Measurements from ENCODE around the gene NUTM2F. TPM values are rescaled to one million over a fixed set of nuclear protein-coding genes. Genes with fewer than 3 reads are reported as not detected.

The NUTM2F gene
- total and polyA plus RNA-seq, 2 of the 13 experiments (the other 11 are each of a cell fraction or from before 2014, with no cell fraction given), result 0.09 TPM; not detected in 1

- Histone ChIP-seq H3K4me2 (ENCODE audit: low read depth, low read length) (no peak overlapping the region), H3K27me3 (ENCODE audit: control insufficient read depth in 1 of 2, insufficient read depth in 2 of 2, low read length in 2 of 2) (no peaks in the 10 kb centered on the region), H3K79me2 (ENCODE audit: insufficient read depth, low read length) (no peaks in the 10 kb centered on the region), H3K9ac (ENCODE audit: insufficient read depth, low read depth, low read length) (no peak overlapping the region), H3K9me3 (ENCODE audit: low read length) (no peaks in the 10 kb centered on the region), H3K36me3 (replicated peaks in 1 of 2; ENCODE audit: control insufficient read depth in 1 of 2, insufficient read depth in 2 of 2, low read length in 2 of 2) (no peaks in the 10 kb centered on the region), H4K20me1 (ENCODE audit: insufficient read depth, low read length) (no peaks in the 10 kb centered on the region), H2AFZ (ENCODE audit: low read length) (no peak overlapping the region), H3K27ac (ENCODE audit: extremely low read length, insufficient read depth, low read length) (no peak overlapping the region), H3K4me1 (ENCODE audit: insufficient read depth, low read length) (no peaks in the 10 kb centered on the region; the same call in 1 of the 2 replicates), H3K4me3 (replicated peaks in 1 of 3; ENCODE audit: insufficient read depth in 1 of 3, low read depth in 2 of 3, low read length in 3 of 3) (no peak overlapping the region)
- intact Hi-C loops (cut with micrococcal nuclease; ENCODE audit: unreplicated experiment), result no loop called here
- POLR2A ChIA-PET, result no interaction called here
- FAIRE-seq (no peak), DNase-seq (ENCODE audit: low spot score) (no peak), ATAC-seq (no peak)
- BruUV-seq (replicated peaks), result no TSS peak
- TF ChIP-seq SALL2 (CRISPR knock-in tag; IDR thresholded peaks at IDR 0.05) (no peak), HMG20A (CRISPR knock-in tag; IDR thresholded peaks at IDR 0.05; ENCODE audit: borderline replicate concordance) (no peak), RXRA (CRISPR knock-in tag; IDR thresholded peaks at IDR 0.05) (no peak), GMEB2 (CRISPR knock-in tag; IDR thresholded peaks at IDR 0.05; ENCODE audit: low read depth) (no peak), ZBTB39 (CRISPR knock-in tag; IDR thresholded peaks at IDR 0.05) (no peak), LBX2 (CRISPR knock-in tag; IDR thresholded peaks at IDR 0.05; ENCODE audit: borderline replicate concordance) (no peak), AHR (CRISPR knock-in tag; IDR thresholded peaks at IDR 0.05) (no peak), SMYD3 (CRISPR knock-in tag; IDR thresholded peaks at IDR 0.05) (no peak), IKZF4 (CRISPR knock-in tag; IDR thresholded peaks at IDR 0.05; ENCODE audit: borderline replicate concordance, low read depth, not compliant biosample characterization) (no peak)
- WGBS (ENCODE audit: low lambda C conversion rate), result 72% methylated on average over 5 of the region's 5 CpGs
- in situ Hi-C loops (cut with HindIII; ENCODE audit: extremely low pct_ligation_motif_present, low pct_unique_long_range_greater_than_20kb), result no loop called here
- CTCF ChIA-PET (ENCODE audit: low intra/inter-chr PET ratio, low total read pairs), result no interaction called here
Measured at GRCh38 chr9:94301583-94301982, 26.9 kb downstream of the NUTM2F start.

Data from HepG2 (cell line).